PC-9 (cell line): ENCODE results near the gene CDK9.

Source experiments
- CTCF ChIP-seq: fragments of 200-600 bp; sonication (generic); conservative IDR thresholded peaks from 2 replicates; pipeline ENCODE4 v1.6.1; 2017; ENCODE audit warnings: mixed run types, antibody characterized with exemption, mild to moderate bottlenecking, moderate library complexity
- EZH2 ChIP-seq: fragments of 200-600 bp; sonication (generic); IDR thresholded peaks from 2 replicates; pipeline ENCODE4 v1.8.0; 2017; ENCODE audit warnings: antibody characterized with exemption, low read depth

GRCh38 chr9:127762111-127762676 lies 23.6 kb upstream of the CDK9 start:
- TF ChIP-seq CTCF: no peak
- no peak for TF ChIP-seq EZH2
